ENCODE data around the gene FUZ.

DNA sequence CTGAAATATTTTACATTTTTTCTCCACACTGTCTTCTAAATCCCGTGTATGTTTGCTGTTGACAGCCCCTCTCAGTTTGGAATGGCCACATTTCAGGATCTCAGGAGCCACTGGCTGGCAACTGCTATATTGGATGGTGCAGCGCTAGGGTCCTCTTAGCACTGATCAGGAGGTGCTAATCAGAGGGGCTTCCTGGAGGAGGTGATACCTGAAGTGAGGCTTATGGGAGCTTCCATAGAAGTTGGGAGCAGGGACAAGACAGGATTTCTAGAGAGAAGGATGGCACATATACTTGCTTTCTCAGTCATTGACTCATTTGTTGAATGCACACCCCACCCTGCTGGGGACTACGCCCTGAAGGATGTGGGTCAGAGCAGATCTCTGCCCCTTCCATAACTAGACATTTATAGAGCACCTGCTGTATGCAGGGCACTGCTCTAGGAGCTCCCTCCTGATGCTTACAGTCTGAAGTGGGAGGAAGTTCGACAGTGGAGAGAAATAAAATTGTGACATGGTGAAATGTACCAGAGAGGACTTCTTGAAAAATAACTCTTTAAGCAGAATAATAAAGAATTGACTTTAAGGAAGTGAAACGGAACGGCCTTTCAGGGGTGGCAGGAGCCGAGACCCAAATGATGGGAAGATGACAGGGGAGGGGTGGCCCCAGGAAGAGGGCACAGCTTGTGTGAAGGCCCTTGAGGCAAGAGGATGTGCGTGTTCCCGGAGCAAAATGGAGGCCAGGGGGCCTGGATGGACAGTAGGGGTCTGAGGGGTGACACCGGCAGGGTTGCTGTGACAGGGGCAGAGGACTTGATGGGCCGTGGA lies 33.1 kb downstream of the FUZ start:
- TF ChIP-seq, protein P1, sequence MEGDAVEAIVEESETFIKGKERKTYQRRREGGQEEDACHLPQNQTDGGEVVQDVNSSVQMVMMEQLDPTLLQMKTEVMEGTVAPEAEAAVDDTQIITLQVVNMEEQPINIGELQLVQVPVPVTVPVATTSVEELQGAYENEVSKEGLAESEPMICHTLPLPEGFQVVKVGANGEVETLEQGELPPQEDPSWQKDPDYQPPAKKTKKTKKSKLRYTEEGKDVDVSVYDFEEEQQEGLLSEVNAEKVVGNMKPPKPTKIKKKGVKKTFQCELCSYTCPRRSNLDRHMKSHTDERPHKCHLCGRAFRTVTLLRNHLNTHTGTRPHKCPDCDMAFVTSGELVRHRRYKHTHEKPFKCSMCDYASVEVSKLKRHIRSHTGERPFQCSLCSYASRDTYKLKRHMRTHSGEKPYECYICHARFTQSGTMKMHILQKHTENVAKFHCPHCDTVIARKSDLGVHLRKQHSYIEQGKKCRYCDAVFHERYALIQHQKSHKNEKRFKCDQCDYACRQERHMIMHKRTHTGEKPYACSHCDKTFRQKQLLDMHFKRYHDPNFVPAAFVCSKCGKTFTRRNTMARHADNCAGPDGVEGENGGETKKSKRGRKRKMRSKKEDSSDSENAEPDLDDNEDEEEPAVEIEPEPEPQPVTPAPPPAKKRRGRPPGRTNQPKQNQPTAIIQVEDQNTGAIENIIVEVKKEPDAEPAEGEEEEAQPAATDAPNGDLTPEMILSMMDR (IDR thresholded peaks at IDR 0.05), result no peak
- TF ChIP-seq POLR2A (IDR thresholded peaks at IDR 0.05), result no peak
